Measurements from ENCODE around the gene RSKR.
"Not testable (repeated sequence)": the region's sequence is repeated elsewhere in the genome, so short reads cannot be mapped to it uniquely, and the experiment has no call there.

The RSKR gene

DNA sequence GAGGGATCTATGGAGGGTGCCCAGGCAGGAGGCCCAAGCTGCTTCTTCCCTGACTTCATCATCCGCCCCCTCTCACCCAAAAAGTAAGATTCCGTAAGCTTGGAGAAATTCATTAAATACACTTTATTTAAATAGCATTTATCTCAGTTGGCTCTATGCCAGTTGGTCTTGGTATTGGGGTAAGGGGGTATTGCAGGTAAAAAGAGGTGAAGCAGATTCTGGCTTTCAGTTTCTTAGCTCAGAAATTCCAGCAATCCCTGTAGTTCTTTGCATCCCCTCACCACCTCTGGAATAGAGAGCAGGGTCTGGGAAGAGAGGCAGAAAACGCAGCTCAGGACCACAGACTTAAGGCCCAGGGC lies 36.5 kb downstream of the RSKR start:
- DNase-seq (ENCODE audit: low read depth), result no peak

DNA sequence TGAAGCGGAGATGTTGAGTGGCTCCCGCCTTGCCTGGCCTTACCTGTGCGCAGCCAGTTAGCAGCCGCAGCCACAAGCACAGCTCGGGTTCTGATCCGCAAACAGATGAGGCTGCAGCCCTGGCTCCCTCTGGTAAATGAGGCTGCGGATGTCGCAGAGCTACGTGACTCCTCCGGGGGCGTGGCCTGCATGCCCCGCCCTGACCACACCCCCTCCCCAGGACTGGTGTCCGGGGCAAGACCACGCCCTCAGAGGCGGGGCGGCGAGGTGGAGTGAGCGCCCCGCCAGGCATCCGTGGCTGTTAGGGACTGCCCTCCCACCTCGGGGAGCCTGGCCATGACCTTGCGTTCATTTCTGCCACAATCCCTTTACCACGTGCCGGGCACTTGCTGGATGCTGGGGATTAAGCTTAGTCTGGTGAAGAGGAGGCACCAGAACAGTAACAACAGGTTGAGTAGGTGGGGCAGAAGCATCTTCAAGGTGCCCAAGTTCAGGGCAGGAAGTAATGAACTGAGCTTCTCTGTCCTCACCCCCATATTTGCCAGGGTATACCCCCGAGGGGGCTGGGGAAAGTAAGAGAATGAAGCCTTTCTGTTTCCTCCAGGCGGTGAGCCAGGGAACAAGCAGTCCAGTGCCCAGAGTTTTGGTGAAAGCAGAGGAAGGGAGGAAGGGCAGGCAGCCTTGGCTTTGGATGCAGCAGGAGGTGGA lies 37.1 kb downstream of the RSKR start, which contains the start of gene ALDOC:
Gene ALDOC, minus strand, starts transcription at position 138 of the 708 bp plus-strand sequence. CDS start 1,363 bp downstream, outside the sequence.
- peak; percentile 98 for DNase-seq (ENCODE audit: low read depth)

DNA sequence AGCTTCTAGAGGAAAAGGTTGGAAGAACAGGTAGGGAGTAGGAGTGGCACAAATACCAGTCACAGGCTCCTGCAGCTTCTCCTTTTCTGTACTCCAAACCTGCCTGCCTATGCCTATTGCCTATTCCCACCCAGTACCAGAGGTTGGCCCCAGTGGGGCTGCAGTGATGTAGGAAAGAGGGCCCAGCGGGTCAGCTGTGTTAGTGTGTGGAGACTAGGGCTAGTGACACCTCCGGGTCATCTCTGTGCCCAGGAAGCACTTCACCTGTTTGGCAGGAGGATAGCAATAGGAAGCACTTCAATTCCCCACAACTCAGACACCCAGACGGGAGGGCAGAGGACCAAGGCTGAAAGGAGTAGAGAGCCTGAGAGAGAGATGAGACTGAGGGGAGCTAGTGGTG lies 38.0 kb downstream of the RSKR start:
- DNase-seq (ENCODE audit: low read depth), result not testable (repeated sequence)

DNA sequence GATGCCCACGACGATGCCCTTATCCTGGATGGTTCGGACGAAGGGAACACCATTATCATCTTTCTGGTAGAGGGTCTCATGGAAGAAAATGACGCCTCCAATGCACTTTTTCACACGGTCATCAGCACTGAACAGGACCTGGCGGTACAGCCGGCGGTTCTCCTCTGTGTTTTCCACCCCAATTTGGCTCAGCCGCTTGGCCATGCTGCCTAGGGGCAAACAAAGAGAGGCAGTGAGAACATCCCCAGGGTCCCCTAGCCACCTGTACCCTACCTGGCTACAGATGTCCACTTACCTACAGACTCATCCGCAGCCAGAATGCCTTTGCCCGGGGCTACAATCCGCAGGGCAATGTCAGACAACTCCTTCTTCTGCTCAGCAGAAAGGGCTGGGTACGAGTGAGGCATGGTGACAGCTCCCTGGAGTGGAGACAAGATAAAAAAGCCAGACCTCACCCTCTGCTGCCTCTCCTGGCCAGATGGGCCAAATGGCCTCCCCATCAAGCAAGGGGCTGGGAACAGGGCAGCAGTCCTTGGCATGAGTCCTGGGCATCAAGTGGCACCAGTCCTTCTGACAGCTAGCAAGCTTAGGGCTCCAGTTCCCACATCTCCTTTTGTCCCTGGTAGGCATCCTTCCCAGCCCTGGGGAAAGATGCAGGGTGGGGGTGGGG lies 38.7 kb downstream of the RSKR start:
- DNase-seq (ENCODE audit: low read depth), result no peak

DNA sequence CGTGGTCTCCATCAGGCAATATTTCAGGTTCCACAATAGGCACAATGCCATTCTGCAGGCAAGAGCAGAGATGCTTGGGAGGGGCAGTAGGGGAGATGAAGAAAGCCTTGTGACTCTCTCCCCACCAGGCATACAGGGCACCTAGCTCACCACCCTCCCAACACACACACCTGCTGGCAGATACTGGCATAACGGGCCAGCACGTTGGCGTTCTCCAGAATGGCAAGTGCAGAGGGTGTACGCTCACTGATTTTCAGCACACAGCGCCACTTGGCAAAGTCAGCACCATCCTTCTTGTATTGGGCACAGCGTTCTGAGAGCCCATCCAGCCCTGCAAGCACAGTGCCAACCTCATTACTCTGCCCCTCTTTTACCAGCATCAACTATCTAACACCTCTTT lies 39.5 kb downstream of the RSKR start:
- no peak for DNase-seq (ENCODE audit: low read depth)

DNA sequence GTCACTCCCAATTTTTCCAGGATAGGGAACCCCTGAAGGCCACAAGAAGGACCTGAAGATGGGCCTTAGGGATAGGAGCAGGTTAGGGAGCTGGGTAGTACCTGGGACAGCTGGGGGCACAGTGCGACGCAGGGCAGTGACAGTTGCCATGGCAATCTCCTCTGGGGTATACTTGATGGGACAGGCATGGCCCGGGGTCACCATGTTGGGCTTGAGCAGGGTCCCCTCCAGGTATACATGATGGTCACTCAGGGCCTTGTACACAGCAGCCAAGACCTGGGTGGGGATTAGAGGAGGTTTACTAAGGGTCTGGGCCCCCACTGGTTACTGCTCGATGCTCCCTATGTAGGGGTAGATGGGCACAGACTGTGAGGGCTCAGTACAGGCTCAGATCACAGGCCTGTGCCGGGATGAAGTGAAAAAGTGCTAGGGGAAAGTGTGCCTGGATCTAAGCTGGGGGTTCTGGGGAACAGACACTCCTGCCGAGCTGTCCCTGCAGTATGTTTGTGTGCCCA lies 40.0 kb downstream of the RSKR start:
- DNase-seq (ENCODE audit: low read depth), result no peak

DNA sequence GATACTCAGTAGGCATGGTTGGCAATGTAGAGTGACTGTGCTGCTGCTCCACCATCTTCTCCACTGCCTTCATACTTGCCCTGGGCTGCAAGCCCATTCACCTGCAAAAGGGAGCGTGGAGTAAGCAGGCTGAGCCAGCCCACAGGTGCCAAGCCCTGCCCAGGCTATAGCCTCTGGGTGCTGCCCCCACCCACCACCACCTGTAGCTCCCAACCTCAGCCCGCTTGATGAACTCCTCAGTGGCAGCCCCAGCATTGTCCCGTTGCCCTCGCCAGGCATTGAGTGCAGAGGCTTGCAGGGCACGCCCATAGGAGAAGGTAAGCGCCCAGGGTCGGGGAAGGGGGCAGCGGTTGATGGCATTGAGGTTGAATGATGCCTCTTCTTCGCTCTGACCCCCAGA lies 40.5 kb downstream of the RSKR start:
- no peak for DNase-seq (ENCODE audit: low read depth)

DNA sequence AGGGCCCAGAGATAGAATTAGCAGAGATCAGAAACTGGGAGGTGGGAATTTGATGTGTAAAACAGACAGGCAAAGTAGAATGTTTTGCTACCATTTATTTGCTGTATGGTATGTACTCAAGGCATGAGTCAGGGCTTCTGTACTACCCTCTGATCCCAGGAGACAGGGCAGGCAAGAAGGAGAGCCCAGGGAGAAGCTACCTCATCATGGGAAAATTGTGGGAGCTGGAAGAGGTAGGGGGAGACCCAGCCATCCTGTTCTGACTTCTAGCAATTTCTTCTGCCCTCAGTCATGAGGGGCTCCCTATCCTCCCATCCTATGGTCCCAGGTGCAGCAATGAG lies 41.0 kb downstream of the RSKR start:
- DNase-seq (ENCODE audit: low read depth), result no peak

DNA sequence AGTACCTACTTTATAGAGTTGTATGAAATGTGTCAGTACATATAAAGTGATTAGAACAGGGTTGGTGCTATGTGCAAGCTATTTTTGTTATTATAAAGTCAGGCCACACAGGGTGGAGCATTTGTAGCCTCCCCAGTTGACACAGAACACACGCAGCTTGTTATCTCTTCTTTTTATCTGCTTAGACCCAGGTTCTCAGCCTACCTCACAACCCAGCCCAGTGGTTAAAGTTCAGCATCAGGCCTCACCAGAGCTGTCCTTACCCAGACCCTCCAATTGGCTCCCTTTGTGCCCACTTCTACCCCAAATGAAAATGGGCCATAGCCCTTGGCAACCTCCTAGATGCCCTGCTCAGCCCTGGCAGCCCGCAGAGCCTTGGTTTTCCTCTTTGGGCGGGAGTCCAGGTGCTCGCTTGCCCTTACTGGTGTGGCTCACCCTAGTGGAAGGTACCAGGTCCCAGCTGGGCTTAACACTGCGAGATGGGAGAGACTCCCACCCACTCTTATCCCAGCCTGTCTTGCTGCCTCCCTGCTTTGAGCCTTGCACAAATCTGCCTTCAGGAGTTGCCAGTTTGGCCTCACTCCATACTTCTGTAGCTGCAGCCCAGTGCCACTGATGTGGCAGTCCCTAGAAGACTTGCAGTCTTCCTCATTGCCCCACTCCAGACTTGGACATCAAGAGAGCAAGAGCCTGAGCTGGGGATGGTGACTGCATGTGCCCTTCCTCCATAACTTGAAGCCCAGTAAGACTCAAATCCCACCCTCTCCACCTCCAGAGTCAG lies 41.5 kb downstream of the RSKR start:
- no peak for DNase-seq (ENCODE audit: low read depth)

DNA sequence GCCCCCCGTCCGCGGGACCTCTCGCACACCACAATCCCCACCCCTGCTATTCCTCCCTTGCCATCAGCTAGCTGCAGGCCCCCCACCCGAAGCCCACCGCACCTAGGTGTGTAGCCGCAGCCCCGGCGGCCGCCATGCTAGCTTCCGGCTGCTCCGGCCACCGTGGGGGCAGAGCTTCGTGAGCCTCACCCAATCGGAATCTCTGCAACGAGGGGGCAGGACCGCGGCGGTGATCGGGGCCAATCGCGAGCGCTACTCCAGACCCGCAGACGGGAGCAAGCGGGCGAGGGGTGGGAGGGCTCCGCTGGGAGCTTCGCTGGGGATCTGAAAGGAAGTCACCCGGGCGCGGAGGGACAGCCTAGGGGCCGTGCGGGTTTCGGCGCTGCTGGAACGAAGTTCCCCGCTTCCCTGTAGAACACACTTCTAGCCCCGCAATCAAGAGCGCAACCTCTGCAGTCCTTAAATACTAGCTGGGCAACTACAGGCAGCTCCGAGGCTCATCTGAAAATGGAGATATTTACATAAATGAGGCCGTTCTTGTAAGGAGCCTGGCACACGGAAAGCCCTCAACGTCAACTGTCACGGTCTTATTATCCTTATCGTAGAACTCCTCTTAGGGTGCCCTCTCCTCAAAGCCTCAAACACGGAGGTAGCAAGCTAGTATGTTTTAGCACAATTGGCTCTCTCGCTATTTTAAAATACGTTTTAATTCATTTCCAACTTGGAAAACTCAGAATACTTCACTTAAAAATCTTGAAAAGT lies 42.4 kb downstream of the RSKR start, which contains the start of gene PIGS:
Gene PIGS, minus strand, starts transcription at position 164 of the 762 bp plus-strand sequence. Its CDS starts 28 bp downstream, at position 136.
- peak; percentile 85 for DNase-seq (ENCODE audit: low read depth)

DNA sequence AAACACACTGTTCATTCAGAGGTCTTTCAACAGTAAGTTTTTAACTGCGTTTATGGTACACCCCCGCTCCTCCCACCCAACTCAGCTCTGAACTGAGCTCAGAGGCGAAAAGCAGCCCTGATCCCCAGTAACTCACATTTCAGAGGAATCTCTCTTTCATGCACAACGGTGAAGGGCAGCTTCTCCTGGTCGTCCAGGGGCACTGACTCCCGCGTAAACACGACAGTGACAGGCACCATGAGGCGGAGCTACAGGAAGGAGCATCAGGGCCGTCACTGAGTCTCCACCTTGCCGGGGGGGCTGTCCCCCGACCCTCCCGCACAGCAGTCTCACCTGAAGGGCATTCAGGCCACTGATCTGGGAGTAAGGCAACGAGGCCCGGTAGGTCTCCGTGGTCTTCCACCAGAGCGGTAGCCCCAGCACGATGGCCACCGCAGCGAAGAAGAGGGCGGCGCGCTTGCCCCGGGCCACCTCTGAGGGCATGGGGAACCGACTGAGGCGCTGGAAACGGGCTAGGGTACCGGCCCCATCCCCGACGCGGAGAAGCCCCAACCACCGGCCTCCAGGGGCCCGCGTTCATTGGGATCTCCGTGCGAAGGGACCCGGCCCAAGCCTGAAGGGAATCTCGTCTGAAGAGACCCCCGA lies 43.1 kb downstream of the RSKR start:
- peak; percentile 13 for DNase-seq (ENCODE audit: low read depth)

DNA sequence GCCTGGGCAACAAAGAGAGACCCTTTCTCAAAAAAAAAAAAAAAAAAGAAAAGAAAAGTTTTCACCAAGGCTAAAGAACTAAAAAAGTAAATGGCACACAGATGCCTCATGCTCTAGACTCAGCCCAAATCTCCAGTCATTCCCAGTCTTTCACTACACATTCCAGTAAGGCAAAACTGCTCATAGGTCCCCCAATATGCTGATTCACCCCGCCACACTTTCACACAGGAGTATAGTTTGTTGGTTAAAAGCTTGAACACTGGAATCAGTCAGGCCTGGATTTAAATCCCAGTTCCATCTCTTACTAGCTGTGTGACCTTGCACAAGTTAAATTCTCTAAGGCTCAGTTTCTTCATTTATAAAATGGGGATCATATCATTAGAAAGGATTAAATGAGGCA lies 44.5 kb downstream of the RSKR start:
- DNase-seq (ENCODE audit: low read depth), result no peak

DNA sequence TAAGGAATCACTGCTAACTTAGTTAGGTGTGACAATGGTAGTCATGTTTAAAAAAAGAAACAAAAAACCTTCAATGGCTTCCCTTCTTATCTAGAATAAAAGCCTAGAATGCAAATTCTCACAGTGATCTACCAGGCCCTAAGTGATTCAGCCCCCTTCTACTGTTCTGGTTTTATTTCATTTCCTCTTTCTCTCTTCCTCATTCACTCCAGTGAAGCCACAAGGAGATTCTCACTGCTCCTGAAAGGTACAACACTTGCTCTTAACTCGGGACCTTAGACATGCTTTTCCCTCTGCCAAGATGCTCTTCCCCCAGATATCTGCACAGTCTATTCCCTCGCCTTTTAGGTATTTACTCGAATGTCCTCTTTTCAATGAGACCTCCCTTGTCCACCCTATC lies 46.4 kb downstream of the RSKR start:
- DNase-seq (ENCODE audit: low read depth), result no peak

DNA sequence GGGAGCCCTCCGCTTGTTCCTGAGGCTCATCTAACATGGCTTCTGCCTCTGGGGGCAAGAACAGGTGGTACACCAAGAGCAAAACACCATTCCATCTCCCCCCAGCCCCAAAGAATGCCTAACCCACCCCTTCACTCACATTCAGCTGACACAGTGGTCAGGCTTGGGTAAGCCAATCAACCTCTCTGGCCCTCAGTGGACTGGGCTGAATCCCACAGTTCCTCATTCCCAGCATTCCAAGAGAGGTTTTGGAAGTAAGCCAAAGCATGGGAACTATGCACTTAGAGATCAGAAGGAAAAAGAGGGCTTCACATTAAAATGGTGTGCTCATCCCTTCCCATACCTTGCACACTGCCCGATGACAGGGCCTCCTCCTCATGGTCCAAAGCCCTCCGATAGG lies 50.5 kb downstream of the RSKR start:
- DNase-seq (ENCODE audit: low read depth), result no peak

Data from stimulated activated CD4-positive, alpha-beta T cell treated with anti-CD3 and anti-CD28 coated beads, Interleukin-2, amount 100 ng/mL, for 4 hours (primary cell).